GM12891 (cell line): ENCODE data around the gene OSGIN1.

Experiments
- DNase-seq: peaks from one replicate; pipeline ENCODE4 v3.0.0; 2011; ENCODE audit warnings: low spot score; ENCODE audit not compliant: insufficient read length
- FAIRE-seq: peaks from 2 replicates; lab custom pipeline; 2011; peaks lifted over from hg19 to GRCh38; lab: Jason Lieb, UNC
- PAX5 ChIP-seq: IDR thresholded peaks from 2 replicates; pipeline ENCODE4 v1.6.1; 2011; ENCODE audit warnings: low read length, moderate library complexity, mild to moderate bottlenecking; ENCODE audit not compliant: insufficient read depth, severe bottlenecking
- POLR2A ChIP-seq: IDR thresholded peaks from 2 replicates; pipeline ENCODE4 v1.6.1; 2011; ENCODE audit warnings: low read depth, low read length, control low read depth
- POLR2AphosphoS5 ChIP-seq: IDR thresholded peaks from 2 replicates; pipeline ENCODE4 v1.6.1; 2011; ENCODE audit warnings: low read depth, low read length, control low read depth
- POU2F2 ChIP-seq: IDR thresholded peaks from 2 replicates; pipeline ENCODE4 v1.6.1; 2011; ENCODE audit warnings: low read depth, mild to moderate bottlenecking, control low read depth, low read length, moderate library complexity
- SPI1 ChIP-seq: IDR thresholded peaks from 2 replicates; pipeline ENCODE4 v1.6.1; 2011; ENCODE audit warnings: low read depth, low read length, control low read depth
- TAF1 ChIP-seq: IDR thresholded peaks from 2 replicates; pipeline ENCODE4 v1.6.1; 2011; ENCODE audit warnings: low read depth, low read length, control low read depth

Gene OSGIN1

DNA sequence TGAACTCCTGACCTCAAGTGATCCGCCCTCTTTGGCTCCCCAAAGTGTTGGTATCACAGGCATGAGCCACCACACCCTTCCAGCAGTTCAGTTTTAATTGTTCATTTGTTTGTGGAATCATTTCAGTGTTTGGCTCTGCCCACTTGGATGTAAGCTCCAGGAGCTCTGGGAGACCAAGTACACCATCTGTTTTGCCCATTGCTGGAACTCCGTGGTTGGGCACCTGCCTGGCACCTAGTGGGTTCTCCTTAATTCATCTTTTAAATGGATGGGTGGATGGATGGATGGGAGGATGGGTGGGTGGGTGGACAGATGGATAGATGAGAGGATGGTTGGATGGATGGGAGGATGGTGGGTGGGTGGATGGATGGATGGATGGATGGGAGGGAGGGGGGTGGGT, 14.1 kb downstream of the OSGIN1 start:
- TF ChIP-seq POLR2AphosphoS5 (no peak), SPI1 (no peak), PAX5 (no peak), TAF1 (no peak), POLR2A (no peak), POU2F2 (no peak)
- FAIRE-seq (no peak), DNase-seq (no peak)

DNA sequence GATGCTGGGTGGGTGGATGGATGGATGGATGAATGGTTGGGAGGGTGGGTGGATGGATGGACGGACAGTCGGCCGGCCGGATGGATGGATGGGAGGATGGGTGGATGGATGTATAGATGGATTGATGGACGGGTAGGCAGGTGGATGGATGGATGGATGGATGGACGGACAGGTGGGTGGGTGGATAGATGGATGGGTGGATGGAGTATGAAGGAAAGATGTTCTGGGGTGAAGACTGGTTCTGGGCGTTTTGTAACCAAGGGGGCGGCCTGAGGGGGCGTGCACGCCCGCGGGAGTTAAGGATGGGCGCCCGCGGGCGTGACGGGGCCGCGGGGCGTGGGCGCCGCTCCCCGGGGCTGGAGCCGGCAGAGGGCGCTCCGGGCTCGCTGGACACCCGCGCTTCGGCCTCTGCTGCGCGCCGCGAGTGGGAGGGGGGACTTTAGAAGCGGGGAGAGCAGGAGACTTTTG, 14.8 kb downstream of the OSGIN1 start, which contains the start of gene NECAB2:
TSS of gene NECAB2 (plus strand) at position 407 of the 468 bp plus-strand sequence. CDS start 405 bp downstream, outside the sequence.
- TF ChIP-seq POU2F2 (no peak), SPI1 (no peak), POLR2AphosphoS5 (no peak), PAX5 (no peak), POLR2A (no peak), TAF1 (no peak)
- DNase-seq = peak; percentile 82
- FAIRE-seq = peak; percentile 26

- DNase-seq = no peak
- FAIRE-seq = no peak
- no peak for TF ChIP-seq POU2F2
- TF ChIP-seq SPI1 = no peak
- no peak for TF ChIP-seq PAX5
- no peak for TF ChIP-seq POLR2A
- TF ChIP-seq POLR2AphosphoS5 = no peak
- TF ChIP-seq TAF1 = no peak
Measured at GRCh38 chr16:83968306-83968851, 15.3 kb downstream of the OSGIN1 start.

GRCh38 chr16:83968891-83969649, 16.0 kb downstream of the OSGIN1 start:
- FAIRE-seq (no peak), DNase-seq (no peak)
- no peak for TF ChIP-seq POLR2AphosphoS5
- no peak for TF ChIP-seq POU2F2
- TF ChIP-seq POLR2A = no peak
- TF ChIP-seq TAF1 = no peak
- TF ChIP-seq SPI1 = no peak
- TF ChIP-seq PAX5 = no peak

GRCh38 chr16:83969771-83970429, 16.9 kb downstream of the OSGIN1 start:
- DNase-seq = no peak
- FAIRE-seq = no peak
- TF ChIP-seq TAF1 = no peak
- TF ChIP-seq POLR2AphosphoS5 = no peak
- TF ChIP-seq PAX5 = no peak
- no peak for TF ChIP-seq POU2F2
- no peak for TF ChIP-seq SPI1
- no peak for TF ChIP-seq POLR2A

GRCh38 chr16:83970430-83970815, 17.4 kb downstream of the OSGIN1 start:
- no peak for DNase-seq
- FAIRE-seq = no peak
- TF ChIP-seq POU2F2 = no peak
- no peak for TF ChIP-seq PAX5
- TF ChIP-seq POLR2AphosphoS5 = no peak
- TF ChIP-seq TAF1 = no peak
- TF ChIP-seq SPI1 = no peak
- no peak for TF ChIP-seq POLR2A

GRCh38 chr16:83971165-83972130, 18.4 kb downstream of the OSGIN1 start:
- no peak for TF ChIP-seq POU2F2
- no peak for TF ChIP-seq PAX5
- TF ChIP-seq TAF1 = no peak
- no peak for TF ChIP-seq SPI1
- TF ChIP-seq POLR2A = no peak
- TF ChIP-seq POLR2AphosphoS5 = no peak
- FAIRE-seq = no peak
- DNase-seq = no peak

GRCh38 chr16:83972256-83973008, 19.4 kb downstream of the OSGIN1 start:
- TF ChIP-seq SPI1 (no peak), POLR2AphosphoS5 (no peak), POU2F2 (no peak), POLR2A (no peak), TAF1 (no peak), PAX5 (no peak)
- DNase-seq = no peak
- FAIRE-seq = no peak
